ENCODE data around the gene KISS1.

The KISS1 gene

DNA sequence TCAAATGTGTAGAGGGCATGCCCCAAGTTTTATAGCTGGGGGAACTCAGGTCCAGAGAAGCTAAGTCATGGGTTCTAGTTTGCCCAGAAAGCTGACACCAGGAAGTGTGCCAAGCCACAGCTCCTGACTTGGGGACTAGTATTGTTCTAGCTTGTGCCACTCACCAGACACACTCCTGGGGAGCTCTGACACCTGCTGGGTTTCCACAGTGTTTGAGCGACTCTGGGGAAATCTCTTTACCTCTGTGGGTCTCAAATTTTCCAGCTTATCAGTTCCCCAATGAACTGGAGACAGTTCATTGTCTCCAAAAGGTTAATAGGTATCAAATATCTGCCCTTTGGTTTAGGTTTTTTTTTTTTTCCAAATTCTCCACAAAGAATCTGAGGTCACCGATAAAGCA is 4.2 kb downstream of the KISS1 start:
- DNase-seq (ENCODE audit: low read depth in 2 of 2): no peak

DNA sequence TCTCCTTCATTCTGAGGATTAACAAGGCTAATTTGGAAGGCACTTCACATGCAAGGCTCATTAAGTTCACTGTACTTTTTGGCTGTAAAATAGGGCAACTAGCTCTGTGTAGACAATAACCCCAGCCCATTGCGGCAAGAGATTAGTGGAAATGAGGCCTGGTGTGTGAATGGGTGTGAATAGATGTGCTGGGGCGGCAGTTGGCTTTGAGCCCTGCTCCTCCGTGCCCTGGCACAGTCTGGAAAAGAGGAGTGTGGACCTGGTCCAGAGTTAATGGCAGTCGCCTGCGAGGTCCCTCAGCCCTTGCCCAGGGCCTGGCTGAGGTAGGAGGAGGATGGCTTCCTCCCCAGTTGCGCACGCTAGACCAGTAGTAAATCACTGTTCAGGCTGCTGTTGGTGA is 4.8 kb downstream of the KISS1 start:
- no peak for DNase-seq (ENCODE audit: low read depth in 2 of 2)

DNA sequence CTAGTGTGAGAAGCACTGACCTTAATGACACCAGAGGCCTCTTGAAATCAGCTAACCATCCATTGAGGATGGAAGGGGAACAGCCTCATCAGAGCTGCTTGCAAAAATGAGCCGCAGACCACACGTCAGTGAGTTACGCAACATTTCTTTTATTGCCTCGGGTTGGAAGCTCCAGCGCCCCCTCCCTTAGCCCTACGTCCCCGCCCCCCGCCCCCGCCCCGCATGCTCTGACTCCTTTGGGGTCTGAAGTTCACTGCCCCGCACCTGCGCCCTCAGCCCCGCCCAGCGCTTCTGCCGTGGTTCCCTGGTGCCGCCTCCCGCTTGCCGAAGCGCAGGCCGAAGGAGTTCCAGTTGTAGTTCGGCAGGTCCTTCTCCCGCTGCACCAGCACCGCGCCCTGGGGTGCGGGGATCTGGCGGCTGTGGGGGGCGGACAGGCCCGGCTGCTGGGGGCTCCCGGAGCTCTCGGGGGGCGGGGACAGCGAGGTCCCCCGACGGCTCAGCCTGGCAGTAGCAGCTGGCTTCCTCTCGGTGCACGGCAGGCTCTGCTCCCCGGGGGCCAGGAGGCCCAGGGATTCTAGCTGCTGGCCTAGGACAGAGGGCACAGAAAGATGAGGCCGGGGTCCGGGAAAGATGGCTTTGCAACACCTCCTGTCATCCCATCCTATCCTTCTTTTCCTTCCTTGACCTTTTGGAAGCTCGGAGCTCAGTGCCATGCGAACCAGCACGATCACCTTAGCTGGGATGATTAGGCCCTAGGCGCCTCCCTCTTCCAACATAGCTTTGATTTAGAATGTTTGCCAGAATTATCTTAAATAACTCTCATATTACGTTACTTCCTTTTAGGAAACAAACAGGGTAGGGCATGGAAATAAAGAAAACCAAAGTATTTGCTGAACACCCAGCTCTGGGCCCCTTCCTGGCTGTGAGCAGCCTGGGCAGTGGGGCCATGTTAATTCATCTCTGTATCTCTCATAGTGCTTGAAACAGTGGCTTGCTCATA is 5.8 kb downstream of the KISS1 start:
- no peak for DNase-seq (ENCODE audit: low read depth in 2 of 2)

DNA sequence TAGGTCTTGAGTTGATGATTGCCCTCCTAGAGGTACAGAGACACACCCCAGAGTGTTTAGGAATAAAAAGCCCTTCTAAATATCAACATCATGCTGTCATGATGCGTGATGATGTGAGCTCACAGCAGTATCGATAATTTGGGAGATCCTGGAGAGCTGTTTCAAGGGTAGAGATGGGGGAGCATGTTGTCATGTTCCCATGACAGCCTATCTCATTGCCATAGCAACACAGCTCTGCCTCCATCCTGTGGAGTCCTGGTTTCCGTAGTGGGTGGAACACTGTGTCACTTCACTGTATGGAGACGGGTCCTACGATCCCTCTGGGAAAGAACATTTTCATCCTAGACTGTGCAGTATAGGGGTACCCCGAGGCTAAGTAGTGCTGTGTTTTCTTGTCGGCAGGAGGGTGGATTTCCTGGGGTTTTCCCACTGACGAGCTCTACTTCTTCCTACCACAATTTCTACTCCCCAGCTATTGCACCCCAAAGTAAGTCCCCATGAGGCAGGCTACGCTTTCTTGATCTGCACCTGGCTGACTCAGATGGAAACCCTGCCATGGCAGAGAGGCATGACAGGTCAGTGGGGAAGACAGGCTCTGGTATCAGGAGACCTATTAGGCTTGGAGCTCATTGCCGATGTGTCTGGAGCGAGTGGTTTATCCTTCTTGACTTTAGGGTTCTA is 7.2 kb downstream of the KISS1 start:
- DNase-seq (ENCODE audit: low read depth in 2 of 2): no peak

DNA sequence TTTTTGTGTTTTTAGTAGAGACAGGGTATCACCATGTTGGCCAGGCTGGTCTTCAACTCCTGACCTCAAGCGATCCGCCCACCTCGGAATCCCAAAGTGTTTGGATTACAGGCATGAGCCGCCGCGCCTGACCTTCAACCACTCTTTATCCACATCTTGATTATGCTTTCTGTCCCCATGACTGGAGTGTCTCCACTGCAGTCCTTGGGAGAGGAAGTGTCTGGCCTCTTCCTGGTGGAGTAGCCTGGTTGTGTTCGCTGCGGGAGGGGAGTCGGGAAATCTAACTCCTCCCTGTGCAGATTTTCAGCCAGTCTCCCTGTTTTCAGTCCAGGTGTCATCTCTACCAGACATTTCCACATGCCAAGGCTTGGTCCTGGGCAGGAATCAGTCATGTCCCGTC is 9.7 kb downstream of the KISS1 start:
- DNase-seq (ENCODE audit: low read depth in 2 of 2): no peak

DNA sequence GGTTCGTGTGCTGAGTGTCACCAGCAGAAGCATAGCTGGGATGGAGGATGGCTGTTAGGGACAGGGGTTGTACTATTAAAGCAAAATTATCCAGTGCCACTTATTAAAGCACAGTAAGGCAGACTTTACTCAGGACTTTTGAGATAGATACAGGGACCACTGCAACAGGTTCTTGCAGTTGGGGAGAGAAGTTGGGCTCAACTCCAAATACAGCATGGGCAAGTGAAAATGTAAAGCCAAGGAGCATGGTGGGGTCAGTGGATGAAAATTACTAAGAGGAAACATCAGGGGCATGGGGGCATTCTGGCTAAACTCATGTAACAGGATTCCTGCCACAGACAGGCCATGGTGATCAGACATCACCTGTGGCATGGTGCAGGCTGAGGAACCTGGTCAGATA is 15.2 kb downstream of the KISS1 start:
- DNase-seq (ENCODE audit: low read depth in 2 of 2): no peak

DNA sequence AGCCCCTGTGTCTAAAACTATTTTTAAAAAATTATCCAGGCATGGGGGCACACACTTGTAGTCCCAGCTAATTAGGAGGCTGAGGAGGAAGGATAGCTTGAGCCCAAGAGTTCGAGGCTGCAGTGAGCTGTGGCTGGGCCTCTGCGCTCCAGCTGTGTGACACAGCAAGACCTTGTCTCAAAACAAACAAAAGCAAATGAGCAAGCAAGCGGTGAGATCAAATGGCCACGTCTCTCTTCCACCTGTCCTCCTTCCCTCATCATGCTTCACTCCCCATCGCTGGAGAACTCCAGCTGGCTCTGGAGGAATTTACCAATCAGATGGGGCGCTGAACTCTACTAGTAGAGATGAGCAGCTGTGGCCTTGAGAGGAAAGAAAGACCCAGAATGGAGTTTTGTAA is 16.2 kb downstream of the KISS1 start:
- no peak for DNase-seq (ENCODE audit: low read depth in 2 of 2)

DNA sequence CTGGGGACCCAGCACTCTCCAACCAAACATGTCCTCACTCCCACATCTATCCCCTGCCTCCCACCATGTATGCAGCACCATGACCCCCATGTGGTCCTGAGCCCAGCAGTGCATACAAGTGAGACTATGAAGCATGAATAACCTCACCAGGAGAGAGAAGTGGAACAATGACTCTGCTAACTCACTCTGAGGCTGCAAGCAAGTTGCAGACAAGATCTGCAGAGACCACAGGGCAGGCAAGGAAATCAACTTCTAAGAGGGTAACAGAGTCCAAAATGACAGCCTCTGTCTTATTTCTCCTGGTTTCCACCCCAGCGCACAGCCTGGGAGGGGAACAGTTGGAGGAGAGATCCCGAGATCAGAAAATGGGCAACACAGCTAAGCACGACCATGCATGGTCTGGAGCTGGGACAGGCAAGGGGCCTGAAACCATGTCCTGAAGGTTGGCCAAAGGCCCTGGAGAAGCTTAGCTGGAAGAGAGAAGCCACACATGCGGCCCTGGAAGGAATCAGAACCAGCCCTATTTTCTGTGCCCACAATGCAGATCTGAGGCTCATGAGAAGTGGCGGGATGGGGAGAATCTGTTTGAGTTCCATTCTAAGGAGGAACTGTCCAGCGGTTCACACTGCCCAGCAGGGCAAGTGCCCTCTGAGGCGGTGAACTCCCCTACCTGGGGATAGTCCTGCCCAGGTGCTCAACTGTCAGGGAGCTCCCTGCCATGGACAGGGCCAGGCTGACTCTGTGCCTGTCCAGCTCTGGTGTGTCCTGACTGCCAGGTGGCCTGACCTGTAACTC is 17.6 kb downstream of the KISS1 start:
- no peak for DNase-seq (ENCODE audit: low read depth in 2 of 2)

DNA sequence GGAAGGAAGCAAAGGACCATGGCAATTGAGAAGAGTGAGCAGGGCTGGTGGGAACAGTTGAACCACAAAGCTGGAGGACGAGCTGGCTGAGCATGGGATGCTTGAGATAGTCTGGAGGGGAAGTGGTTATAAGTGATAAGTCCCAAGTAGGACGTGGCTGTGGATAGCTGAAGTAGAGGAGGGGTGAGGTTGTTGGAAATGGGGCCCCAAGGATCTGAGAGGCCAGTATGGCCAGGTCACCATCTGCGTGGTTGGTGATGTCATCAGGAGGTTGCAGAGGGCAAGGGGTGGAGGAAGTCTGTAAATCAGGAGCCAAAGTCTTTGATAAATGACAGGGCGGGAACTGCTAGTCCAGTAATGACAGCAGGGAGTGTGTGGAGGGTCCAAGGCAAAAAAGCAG is 19.2 kb downstream of the KISS1 start:
- DNase-seq (ENCODE audit: low read depth in 2 of 2): no peak

DNA sequence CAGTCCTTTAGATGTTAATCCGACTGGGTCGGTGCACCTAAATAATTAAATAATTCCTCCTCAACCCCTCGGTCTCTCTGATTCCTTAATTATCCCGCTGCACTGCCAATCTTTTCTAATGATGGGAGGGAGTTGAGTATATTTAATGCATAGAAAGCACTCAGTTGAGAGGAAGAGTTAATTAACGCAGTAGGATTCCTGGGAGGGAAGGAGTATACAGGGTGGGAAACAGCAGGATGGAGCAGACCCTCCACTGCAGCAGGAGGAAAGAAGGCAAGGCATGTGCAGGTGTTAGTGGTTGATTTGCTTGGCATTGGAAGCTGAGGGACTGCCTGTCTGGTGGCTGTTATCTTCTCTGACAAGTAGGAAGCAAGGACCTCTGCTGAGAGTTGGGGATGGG is 20.2 kb downstream of the KISS1 start:
- no peak for DNase-seq (ENCODE audit: low read depth in 2 of 2)

DNA sequence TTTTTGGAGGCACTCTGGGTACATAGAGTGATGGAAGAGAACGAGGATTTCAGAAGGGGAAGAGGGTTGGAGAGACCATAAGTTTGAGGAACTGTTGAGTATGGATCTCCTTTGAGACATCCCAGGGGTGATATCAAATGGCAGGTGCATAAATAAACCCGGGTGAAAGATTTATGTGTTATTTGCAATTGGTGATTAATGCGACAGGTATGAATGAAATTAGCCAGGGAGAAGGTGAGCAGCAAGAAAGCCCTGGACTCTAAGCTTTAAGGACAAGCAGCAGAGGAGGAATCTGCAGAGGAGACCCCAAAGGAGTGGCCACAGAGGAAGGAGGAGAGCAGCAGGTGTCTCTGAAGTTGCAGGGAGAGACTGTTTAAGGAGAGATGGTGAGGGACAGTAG is 21.3 kb downstream of the KISS1 start:
- no peak for DNase-seq (ENCODE audit: low read depth in 2 of 2)

DNA sequence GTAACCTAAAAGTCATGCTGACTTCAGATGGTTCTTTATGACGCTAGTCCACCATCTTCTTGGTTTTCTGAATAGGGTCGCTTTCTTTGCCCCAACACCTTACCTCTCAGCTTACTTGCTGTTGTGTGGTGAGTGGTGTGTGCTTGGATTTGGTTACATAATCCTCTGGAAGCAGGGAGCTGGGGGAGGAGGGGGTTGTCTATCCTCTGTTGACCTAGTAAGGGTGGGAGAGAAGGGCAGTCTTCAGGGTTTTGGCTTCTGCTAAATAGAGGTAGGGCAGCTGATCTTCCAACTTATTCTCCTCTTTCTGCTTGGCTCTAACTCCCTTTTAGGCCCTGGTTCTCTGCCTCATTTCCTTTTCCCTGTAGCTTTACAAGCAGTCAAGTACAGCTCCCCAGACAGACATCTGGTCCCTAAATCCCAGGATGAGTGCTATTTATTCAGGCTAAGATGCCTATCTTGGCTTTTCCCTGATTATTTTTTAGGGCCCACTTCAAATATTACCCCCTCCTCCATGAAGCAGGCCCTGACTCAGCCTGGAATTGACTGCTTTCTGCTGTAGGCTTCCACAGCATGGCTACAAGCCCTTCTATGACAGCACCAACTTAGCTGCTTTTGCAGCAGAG is 23.8 kb downstream of the KISS1 start:
- no peak for DNase-seq (ENCODE audit: low read depth in 2 of 2)

DNA sequence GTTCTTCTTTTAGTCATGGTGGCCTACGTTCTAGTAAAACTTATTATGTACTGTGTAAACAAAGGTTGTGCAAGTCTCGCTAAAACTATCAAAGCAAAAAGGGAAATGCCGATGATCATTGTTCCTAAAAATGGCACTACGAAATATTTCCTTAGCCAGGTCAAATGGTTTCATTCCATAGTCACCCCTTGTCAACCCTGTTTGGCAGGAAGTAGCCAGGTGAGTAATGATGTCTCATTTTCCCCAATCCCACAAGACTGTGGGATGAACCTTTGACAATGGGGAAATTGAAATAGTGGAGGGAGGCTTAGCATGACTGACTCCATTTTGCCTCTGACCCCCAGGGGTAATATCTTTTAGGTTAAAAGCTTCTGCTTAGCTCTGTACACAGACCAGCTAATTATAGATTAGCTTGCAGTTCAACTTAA is 24.5 kb downstream of the KISS1 start:
- no peak for DNase-seq (ENCODE audit: low read depth in 2 of 2)

DNA sequence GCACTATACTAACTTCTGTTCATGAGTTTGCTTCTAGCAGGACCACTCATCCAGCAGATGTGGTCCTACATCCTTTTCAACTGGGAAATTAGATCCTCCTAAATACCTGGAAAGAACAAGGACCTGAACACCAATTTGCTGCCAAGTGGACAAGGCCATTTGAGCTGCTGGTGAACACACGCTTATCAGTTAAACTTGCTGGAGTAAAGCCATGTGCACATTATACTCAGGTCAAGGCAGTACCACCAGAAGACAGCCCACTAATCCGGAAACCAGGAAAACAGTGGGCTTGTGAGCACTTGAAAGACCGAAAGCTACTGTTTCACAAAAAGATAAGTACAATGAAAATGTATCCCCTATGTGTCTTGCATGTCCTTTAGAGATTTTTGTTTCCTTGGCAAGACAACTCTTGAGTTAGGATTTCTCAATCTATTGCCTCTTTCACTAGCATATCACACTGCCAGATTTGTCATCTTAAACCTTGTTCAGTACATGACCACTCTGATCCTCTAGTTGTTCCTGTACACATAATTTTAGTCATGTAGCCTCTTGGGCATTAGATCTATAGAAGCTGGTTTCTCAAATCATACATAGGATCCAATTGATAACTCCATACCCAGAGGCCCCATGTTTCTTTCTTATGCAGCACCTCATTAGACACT is 25.7 kb downstream of the KISS1 start:
- no peak for DNase-seq (ENCODE audit: low read depth in 2 of 2)

DNA sequence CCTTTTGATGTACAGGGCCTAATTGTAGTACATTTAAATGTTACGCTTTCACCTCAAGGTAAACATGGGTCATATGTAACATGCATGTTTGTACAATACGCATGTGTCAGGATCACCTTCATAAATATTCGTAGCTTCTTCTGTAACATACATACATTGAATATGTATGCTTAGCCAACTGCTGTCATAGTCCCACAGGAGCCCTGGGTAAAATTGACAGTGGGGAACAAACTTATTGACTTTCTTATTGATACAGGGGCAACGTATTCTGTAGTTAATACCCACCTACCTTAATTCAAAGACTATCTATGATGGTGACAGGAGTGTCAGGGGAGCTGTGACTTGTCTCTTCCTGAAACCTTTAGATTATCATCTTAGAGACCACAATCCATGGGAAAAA is 26.4 kb downstream of the KISS1 start:
- DNase-seq (ENCODE audit: low read depth in 2 of 2): no peak

DNA sequence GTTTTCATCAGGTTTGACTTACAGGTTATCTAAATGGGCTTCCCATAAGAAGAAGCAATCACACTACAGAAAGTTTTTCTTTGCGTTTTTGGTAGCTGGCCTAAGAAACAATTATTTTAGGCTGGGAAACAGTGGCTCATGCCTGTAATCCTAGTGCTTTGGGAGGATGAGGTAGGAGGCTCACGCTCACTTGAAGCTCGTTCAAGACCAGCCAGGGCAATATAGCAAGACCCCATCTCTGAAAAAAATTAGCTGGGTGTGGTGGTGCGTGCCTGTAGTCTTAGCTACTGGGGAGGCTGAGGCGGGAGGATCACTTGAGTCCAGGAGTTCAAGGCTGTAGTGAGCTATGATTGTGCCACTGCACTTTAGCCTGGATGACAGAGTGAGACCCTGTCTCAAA is 28.6 kb downstream of the KISS1 start:
- DNase-seq (ENCODE audit: low read depth in 2 of 2): no peak

DNA sequence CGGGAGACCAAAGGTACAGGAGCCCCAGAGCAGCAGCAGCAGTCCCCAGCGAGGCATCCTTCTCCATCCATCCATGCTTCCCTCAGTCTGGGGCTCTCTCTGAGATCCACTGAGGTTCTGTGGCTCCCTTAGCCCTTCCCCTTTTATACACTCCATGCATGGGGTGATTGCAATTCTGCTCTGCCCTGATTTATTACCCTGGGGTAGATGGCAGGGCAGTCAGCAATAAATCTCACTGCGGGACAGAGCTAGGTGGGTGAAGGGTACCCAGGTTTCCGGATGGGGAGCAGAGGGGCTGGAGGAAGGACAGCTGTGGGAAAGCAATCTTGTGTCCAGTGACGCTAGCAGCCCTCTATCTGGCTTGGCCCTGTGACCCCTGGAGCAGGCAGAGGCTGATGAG is 30.1 kb downstream of the KISS1 start, which contains the start of gene REN:
Gene REN, minus strand, starts transcription at position 119 of the 400 bp plus-strand sequence. Its CDS starts 44 bp downstream, at position 75.
- no peak for DNase-seq (ENCODE audit: low read depth in 2 of 2)

DNA sequence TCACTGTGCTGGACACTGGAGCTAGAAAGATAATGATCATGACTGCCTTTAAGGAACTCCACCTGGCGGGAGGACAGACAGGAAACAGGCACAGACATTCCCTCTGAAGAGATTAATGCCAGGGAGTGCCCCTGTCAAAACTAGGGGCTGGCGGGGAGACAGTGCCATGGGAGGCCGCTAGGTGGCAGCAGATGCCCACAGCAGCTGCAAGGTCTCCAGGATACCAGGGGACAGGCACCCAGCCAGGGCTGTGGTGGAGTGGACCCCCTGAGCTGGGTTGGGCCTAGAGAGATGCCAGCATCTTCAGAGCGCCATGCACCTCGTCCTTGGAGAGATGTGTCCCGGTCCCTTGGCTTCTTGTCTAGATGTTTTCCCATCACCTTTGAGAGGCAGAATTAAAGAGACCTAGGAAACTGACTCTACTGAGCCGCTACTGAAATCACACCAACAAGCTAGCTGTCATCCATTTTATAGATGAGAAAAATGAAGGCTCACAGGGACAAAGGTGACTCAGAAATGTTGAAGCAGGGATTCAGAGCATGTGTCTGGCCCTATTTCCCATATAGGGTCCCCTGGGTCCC is 33.7 kb downstream of the KISS1 start:
- DNase-seq (ENCODE audit: low read depth in 2 of 2): peak; percentile 63 to 77

DNA sequence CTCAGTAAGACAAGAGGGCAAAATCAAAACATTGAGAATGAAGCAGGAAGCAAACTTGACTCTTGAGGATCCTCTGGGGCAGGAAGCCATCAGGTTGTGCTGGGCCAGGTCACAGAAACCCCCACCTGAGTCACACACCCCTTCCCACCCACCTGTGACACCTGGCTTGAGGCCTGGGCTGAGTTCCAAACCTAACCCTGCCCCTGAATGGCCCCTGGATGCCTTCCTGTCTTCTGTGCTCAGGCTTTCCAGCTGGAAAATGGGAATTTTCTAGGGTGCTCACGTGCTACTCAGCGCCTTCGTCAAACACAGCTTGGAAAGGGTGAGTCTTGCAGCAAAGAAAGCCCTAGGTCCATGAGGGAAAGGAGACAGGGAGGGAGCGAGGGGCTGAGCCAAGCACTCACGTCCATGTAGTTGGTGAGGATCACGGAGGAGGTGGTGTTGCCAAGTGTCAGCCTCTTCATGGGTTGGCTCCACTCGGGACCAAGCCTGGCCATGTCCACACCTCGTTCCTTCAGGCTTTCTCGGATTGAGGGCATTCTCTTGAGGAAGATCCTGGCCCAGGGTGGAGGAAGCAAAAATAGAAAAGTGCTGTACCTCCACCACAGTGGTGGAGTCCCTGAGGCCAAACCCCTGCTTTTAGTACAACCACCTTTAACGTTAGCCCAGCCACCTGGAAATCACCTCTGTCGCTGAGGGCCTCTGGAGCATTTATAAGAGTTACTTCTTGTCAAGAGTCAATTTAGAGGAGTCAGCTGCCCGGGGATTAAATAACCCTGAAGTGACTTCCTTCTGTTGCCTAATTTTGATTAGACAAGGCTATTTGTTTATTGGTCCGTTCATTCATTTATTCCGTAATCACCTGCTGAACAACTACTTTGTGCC is 34.4 kb downstream of the KISS1 start:
- no peak for DNase-seq (ENCODE audit: low read depth in 2 of 2)

DNA sequence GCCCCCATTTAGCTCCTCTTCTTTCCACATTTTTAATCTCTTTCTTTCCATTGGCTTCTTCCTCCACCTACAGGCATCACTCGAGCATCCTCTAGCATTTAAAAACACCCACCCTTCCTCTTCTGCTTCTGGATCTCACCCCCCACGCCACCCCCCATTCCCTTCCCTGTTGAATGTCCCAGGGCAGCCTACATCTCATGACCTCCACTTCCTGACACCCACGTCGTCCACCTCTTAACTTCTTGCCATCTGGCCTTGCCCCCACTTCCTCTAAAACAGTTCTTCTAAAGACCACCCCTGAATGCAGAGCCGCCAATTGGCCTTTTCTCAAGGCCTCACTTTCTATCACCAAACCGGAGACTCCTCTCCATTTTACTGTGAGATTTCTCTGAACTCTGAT is 38.3 kb downstream of the KISS1 start:
- DNase-seq (ENCODE audit: low read depth in 2 of 2): no peak

Measured in stimulated activated CD4-positive, alpha-beta T cell treated with anti-CD3 and anti-CD28 coated beads, Interleukin-12 subunit alpha, Interleukin-12 subunit beta, amount 100 ng/mL, for 24 hours (primary cell).